HepG2 (cell line): Measurements from ENCODE around the gene TMEM185B. TPM values are rescaled to one million over a fixed set of nuclear protein-coding genes. Genes with fewer than 3 reads are reported as not detected.

Source experiments
- ASH2L ChIP-seq: fragments of 300-600, 200-600 bp; sonication (generic); IDR thresholded peaks from 2 replicates; pipeline ENCODE4 v1.7.0; 2017; ENCODE audit warnings: low read depth, mild to moderate bottlenecking, moderate library complexity, mixed read lengths, low read length; ENCODE audit not compliant: insufficient read length
- CC2D1A ChIP-seq: sonication (generic); formaldehyde crosslinking; IDR thresholded peaks from 2 replicates; pipeline ENCODE4 v1.8.1; 2023; ENCODE audit warnings: mild to moderate bottlenecking, missing genetic modification reagents
- FLYWCH1 ChIP-seq: sonication (generic); formaldehyde crosslinking; IDR thresholded peaks from 2 replicates; pipeline ENCODE4 v1.8.1; 2023; ENCODE audit warnings: mild to moderate bottlenecking, missing genetic modification reagents
- GATAD1 ChIP-seq: IDR thresholded peaks from 2 replicates; pipeline ENCODE4 v1.6.1; 2016; ENCODE audit warnings: missing genetic modification reagents, missing compliant biosample characterization
- KDM6A ChIP-seq: IDR thresholded peaks from 2 replicates; pipeline ENCODE4 v1.6.1; 2016; ENCODE audit warnings: low read depth
- KLF16 ChIP-seq, 2 experiments: sonication (generic) in 1 of 2; formaldehyde crosslinking in 1 of 2; IDR thresholded peaks; 2 replicates each; pipeline versions ENCODE4 v1.6.1 to v1.8.0; 2016 to 2023; ENCODE audit warnings: missing genetic modification reagents in 2 of 2, missing compliant biosample characterization in 1 of 2
- KMT2B ChIP-seq: IDR thresholded peaks from 2 replicates; pipeline ENCODE4 v1.6.1; 2016; ENCODE audit warnings: missing genetic modification reagents, missing compliant biosample characterization
- MAZ ChIP-seq, 2 experiments: sonication (generic) in 1 of 2; formaldehyde crosslinking in 1 of 2; IDR thresholded peaks; 2 replicates each; pipeline versions ENCODE4 v1.5.0 to v1.6.1; 2012 to 2020; ENCODE audit warnings: low read depth in 2 of 2, mild to moderate bottlenecking in 2 of 2, borderline replicate concordance in 1 of 2, improper control_type of control experiment in 1 of 2, low read length in 1 of 2, missing genetic modification reagents in 1 of 2, moderate library complexity in 1 of 2
- MIER3 ChIP-seq: IDR thresholded peaks from 2 replicates; pipeline ENCODE4 v1.6.1; 2016; ENCODE audit warnings: missing compliant biosample characterization, borderline replicate concordance
- NR3C1 ChIP-seq: sonication (generic); formaldehyde crosslinking; IDR thresholded peaks from 2 replicates; pipeline ENCODE4 v1.4.0; 2020; ENCODE audit warnings: missing genetic modification reagents
- RFX5 ChIP-seq: IDR thresholded peaks from 2 replicates; pipeline ENCODE4 v1.6.1; 2011; ENCODE audit warnings: low read depth, low read length, improper control_type of control experiment
- SMARCC2 ChIP-seq: fragments of 450-650 bp; IDR thresholded peaks from 2 replicates; pipeline ENCODE4 v1.6.1; 2017; ENCODE audit warnings: antibody characterized with exemption, mild to moderate bottlenecking
- TCF7L2 ChIP-seq: IDR thresholded peaks from 2 replicates; pipeline ENCODE4 v1.6.1; 2011; ENCODE audit warnings: mild to moderate bottlenecking, low read depth, low read length, moderate library complexity
- ZC3H13 ChIP-seq: sonication (generic); formaldehyde crosslinking; IDR thresholded peaks from 2 replicates; pipeline ENCODE4 v1.8.1; 2023; ENCODE audit warnings: mild to moderate bottlenecking, missing genetic modification reagents, moderate library complexity
- ZNF17 ChIP-seq: sonication (generic); formaldehyde crosslinking; IDR thresholded peaks from 2 replicates; pipeline ENCODE4 v1.5.0; 2020; ENCODE audit warnings: mild to moderate bottlenecking, missing genetic modification reagents
- ZNF510 ChIP-seq: sonication (generic); formaldehyde crosslinking; IDR thresholded peaks from 2 replicates; pipeline ENCODE4 v1.4.0; 2020; ENCODE audit warnings: low read depth, mild to moderate bottlenecking, missing genetic modification reagents
- ZNF558 ChIP-seq: sonication (generic); formaldehyde crosslinking; IDR thresholded peaks from 2 replicates; pipeline ENCODE4 v1.9.0; 2022; ENCODE audit warnings: mild to moderate bottlenecking, missing genetic modification reagents, borderline replicate concordance
- ZZZ3 ChIP-seq: sonication (generic); formaldehyde crosslinking; IDR thresholded peaks from 2 replicates; pipeline ENCODE4 v1.4.0; 2020; ENCODE audit warnings: missing genetic modification reagents, mild to moderate bottlenecking, borderline replicate concordance
- polyA plus RNA-seq, 8 experiments: library from polyadenylated mRNA; depleted of rRNA in 3 of 8; stranded (reverse) in 7 of 8; unstranded in 1 of 8; fragments of >200 nt; fragmentation: Illumina TruSeq in 4 of 8; extraction: Trizol in 4 of 8; gene quantifications; 2 replicates each; pipeline versions ENCODE4 v1.2.1 to v1.2.3, GENCODE V29; 2011 to 2016; ENCODE audit warnings: low read depth in 4 of 8, missing spikeins in 1 of 8, mixed read lengths in 1 of 8; ENCODE audit not compliant: insufficient read depth in 1 of 8
- total RNA-seq, 5 experiments: library from RNA; depleted of rRNA; stranded (reverse); fragments of >200 nt; fragmentation: Illumina TruSeq; extraction: Trizol; gene quantifications; 2 replicates each; pipeline ENCODE4 v1.2.3, GENCODE V29; 2016; ENCODE audit warnings: low read depth in 1 of 5
- TF ChIP-seq, protein P1 (sequence below): sonication (generic); formaldehyde crosslinking; IDR thresholded peaks from 2 replicates; pipeline ENCODE4 v1.8.1; 2023; ENCODE audit warnings: mild to moderate bottlenecking, missing genetic modification reagents, borderline replicate concordance
- TF ChIP-seq, protein P2 (sequence below): sonication (generic); formaldehyde crosslinking; IDR thresholded peaks from 2 replicates; pipeline ENCODE4 v1.5.0; 2020; ENCODE audit warnings: missing genetic modification reagents, mild to moderate bottlenecking, borderline replicate concordance
- TF ChIP-seq, protein P3 (sequence below): sonication (generic); formaldehyde crosslinking; IDR thresholded peaks from 2 replicates; pipeline ENCODE4 v1.5.1; 2020; ENCODE audit warnings: missing genetic modification reagents, mild to moderate bottlenecking, borderline replicate concordance
- TF ChIP-seq, protein P4 (sequence below): sonication (generic); formaldehyde crosslinking; IDR thresholded peaks from 2 replicates; pipeline ENCODE4 v1.4.0; 2020; ENCODE audit warnings: low read depth, mild to moderate bottlenecking, missing genetic modification reagents

TMEM185B gene
- total and polyA plus RNA-seq, 2 of the 13 experiments (the other 11 are each of a cell fraction or from before 2014, with no cell fraction given) = 5.6 to 7.0 TPM

DNA sequence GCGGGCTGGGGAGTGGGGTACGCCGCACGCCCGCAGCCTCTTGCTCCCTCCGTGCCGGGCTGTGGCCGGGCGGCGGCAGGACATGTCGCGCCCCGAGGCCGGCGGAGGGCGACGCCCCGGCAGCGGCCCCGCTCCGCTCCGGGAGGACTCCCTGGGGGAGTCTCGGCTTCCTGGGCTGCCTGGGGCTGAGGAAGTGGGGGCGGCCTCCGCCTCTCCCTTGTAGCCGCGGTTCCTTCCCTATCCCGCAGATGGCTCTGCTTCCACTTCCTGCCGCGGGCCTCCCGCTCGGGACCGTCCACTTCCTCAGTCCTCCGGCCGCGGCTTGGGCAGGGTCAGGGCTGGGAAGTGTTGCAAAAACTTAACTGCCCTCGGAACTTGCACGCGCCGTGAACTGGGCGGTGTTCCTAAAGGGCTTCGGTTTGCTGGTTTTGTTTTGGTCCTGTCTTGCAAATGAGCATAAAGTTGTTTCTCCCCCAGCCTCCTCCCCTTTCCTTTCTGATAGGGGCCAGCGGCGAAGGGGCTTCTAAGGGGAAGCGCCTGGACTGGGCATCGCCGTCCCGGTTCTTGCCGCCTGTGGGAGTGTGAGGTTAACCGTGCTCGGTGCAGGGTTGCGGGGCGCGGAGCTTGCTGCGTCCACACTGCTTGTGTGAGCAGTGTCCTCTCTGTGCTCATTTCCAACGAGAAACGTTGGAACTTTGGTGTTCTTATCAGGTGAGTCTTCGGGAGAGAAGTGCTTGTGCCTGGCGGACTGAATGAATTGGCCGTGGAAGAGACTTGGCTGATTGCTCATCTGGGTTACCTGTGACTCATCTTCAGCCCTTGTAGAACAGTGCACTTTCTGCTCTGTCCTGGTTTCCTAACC is 30.1 kb upstream of the TMEM185B start (continued):
- TF ChIP-seq ZNF17 (CRISPR knock-in tag) (no peak), ZZZ3 (CRISPR knock-in tag) (no peak), ASH2L (peak; percentile 81), NR3C1 (CRISPR knock-in tag) (no peak), MAZ (IDR thresholded peaks at IDR 0.05; ENCODE audit: borderline replicate concordance, low read depth, low read length) (no peak), MAZ (CRISPR knock-in tag; IDR thresholded peaks at IDR 0.05; ENCODE audit: low read depth) (peak; percentile 65), ZC3H13 (no peak; the same call in 1 of the 2 replicates), ZNF558 (CRISPR knock-in tag) (no peak), KLF16 (CRISPR knock-in tag; IDR thresholded peaks at IDR 0.05) (no peak; a peak in 1 of 4 replicates), SMARCC2 (no peak), ZNF510 (CRISPR knock-in tag) (no peak), KMT2B (CRISPR knock-in tag) (peak; percentile 53), GATAD1 (CRISPR knock-in tag) (peak; percentile 52; the same call in 1 of the 2 replicates), FLYWCH1 (CRISPR knock-in tag) (no peak), CC2D1A (no peak), KDM6A (CRISPR knock-in tag) (no peak), TCF7L2 (no peak), RFX5 (no peak), MIER3 (CRISPR knock-in tag) (peak; percentile 73; the same call in 1 of the 2 replicates)
- TF ChIP-seq, protein P1, sequence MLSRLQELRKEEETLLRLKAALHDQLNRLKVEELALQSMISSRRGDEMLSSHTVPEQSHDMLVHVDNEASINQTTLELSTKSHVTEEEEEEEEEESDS = no peak
- TF ChIP-seq, protein P2, sequence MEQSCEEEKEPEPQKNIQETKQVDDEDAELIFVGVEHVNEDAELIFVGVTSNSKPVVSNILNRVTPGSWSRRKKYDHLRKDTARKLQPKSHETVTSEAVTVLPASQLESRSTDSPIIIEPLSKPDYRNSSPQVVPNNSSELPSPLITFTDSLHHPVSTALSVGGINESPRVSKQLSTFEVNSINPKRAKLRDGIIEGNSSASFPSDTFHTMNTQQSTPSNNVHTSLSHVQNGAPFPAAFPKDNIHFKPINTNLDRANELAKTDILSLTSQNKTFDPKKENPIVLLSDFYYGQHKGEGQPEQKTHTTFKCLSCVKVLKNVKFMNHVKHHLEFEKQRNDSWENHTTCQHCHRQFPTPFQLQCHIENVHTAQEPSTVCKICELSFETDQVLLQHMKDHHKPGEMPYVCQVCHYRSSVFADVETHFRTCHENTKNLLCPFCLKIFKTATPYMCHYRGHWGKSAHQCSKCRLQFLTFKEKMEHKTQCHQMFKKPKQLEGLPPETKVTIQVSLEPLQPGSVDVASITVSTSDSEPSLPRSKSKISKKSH (CRISPR knock-in tag) = peak; percentile 87
- TF ChIP-seq, protein P3, sequence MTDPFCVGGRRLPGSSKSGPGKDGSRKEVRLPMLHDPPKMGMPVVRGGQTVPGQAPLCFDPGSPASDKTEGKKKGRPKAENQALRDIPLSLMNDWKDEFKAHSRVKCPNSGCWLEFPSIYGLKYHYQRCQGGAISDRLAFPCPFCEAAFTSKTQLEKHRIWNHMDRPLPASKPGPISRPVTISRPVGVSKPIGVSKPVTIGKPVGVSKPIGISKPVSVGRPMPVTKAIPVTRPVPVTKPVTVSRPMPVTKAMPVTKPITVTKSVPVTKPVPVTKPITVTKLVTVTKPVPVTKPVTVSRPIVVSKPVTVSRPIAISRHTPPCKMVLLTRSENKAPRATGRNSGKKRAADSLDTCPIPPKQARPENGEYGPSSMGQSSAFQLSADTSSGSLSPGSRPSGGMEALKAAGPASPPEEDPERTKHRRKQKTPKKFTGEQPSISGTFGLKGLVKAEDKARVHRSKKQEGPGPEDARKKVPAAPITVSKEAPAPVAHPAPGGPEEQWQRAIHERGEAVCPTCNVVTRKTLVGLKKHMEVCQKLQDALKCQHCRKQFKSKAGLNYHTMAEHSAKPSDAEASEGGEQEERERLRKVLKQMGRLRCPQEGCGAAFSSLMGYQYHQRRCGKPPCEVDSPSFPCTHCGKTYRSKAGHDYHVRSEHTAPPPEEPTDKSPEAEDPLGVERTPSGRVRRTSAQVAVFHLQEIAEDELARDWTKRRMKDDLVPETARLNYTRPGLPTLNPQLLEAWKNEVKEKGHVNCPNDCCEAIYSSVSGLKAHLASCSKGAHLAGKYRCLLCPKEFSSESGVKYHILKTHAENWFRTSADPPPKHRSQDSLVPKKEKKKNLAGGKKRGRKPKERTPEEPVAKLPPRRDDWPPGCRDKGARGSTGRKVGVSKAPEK (CRISPR knock-in tag) = 0 out of 2 replicates have a peak, but pooled peaks have one; percentile 79
- TF ChIP-seq, protein P4, sequence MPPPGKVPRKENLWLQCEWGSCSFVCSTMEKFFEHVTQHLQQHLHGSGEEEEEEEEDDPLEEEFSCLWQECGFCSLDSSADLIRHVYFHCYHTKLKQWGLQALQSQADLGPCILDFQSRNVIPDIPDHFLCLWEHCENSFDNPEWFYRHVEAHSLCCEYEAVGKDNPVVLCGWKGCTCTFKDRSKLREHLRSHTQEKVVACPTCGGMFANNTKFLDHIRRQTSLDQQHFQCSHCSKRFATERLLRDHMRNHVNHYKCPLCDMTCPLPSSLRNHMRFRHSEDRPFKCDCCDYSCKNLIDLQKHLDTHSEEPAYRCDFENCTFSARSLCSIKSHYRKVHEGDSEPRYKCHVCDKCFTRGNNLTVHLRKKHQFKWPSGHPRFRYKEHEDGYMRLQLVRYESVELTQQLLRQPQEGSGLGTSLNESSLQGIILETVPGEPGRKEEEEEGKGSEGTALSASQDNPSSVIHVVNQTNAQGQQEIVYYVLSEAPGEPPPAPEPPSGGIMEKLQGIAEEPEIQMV = no peak; the same call in 1 of the 2 replicates
